ENCODE results near the gene CRABP2.

Gene CRABP2

DNA sequence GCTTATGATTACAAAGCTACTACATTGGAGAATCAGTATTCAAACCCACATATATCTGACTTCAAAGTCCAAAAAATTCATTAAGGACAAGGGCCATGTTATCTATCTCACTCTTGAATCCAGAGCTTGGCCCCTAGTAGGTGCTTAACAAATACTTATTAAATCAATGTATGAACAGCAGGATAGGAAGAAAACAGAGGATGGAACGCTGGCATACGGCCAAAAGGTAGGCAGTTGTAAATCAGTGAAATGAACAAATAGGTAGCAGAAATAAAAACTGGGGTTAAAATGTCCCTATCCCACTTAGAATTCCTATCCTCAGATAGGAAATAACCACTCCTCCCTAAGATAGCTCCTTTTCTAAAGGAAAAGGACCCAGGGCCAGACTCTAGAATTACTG, 33.5 kb upstream of the CRABP2 start:
- H3K9me2 ChIP-seq (ENCODE audit: low read depth, low read length), result no peaks in the 10 kb centered on the region
- H3K4me3 ChIP-seq (ENCODE audit: low read depth, low read length, poor library complexity, severe bottlenecking), result no peak overlapping the region
- no peak overlapping the region for H3K4me2 ChIP-seq (ENCODE audit: low read length)
- H3K9ac ChIP-seq (ENCODE audit: low read length), result no peak overlapping the region
- H3K27me3 ChIP-seq (ENCODE audit: insufficient read depth, low read length), result no peaks in the 10 kb centered on the region
- H3K79me2 ChIP-seq (ENCODE audit: insufficient read depth, low read length), result peaks cover 7% of the 10 kb centered on the region
- H3K27ac ChIP-seq (ENCODE audit: low read depth, low read length, poor library complexity, severe bottlenecking), result no peak overlapping the region
- H2AFZ ChIP-seq (ENCODE audit: low read length), result no peak overlapping the region
- H3K9me3 ChIP-seq (ENCODE audit: low read length), result no peaks in the 10 kb centered on the region
- TF ChIP-seq, protein P1, sequence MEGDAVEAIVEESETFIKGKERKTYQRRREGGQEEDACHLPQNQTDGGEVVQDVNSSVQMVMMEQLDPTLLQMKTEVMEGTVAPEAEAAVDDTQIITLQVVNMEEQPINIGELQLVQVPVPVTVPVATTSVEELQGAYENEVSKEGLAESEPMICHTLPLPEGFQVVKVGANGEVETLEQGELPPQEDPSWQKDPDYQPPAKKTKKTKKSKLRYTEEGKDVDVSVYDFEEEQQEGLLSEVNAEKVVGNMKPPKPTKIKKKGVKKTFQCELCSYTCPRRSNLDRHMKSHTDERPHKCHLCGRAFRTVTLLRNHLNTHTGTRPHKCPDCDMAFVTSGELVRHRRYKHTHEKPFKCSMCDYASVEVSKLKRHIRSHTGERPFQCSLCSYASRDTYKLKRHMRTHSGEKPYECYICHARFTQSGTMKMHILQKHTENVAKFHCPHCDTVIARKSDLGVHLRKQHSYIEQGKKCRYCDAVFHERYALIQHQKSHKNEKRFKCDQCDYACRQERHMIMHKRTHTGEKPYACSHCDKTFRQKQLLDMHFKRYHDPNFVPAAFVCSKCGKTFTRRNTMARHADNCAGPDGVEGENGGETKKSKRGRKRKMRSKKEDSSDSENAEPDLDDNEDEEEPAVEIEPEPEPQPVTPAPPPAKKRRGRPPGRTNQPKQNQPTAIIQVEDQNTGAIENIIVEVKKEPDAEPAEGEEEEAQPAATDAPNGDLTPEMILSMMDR (IDR thresholded peaks at IDR 0.05; ENCODE audit: low read length), result no peak
- no peak for TF ChIP-seq EZH2 (IDR thresholded peaks at IDR 0.05; ENCODE audit: borderline replicate concordance, low read length)
- no peaks in the 10 kb centered on the region for H4K20me1 ChIP-seq (ENCODE audit: insufficient read depth, low read length)
- H3K36me3 ChIP-seq (ENCODE audit: insufficient read depth, low read length), result peaks cover 72% of the 10 kb centered on the region
- H3K4me1 ChIP-seq (ENCODE audit: insufficient read depth, low read length, severe bottlenecking), result peaks cover 21% of the 10 kb centered on the region
- 0 out of 2 replicates have a peak, but pooled peaks cover 9% of the 10 kb centered on the region for H3F3A ChIP-seq (ENCODE audit: insufficient read depth, low read length)

DNA sequence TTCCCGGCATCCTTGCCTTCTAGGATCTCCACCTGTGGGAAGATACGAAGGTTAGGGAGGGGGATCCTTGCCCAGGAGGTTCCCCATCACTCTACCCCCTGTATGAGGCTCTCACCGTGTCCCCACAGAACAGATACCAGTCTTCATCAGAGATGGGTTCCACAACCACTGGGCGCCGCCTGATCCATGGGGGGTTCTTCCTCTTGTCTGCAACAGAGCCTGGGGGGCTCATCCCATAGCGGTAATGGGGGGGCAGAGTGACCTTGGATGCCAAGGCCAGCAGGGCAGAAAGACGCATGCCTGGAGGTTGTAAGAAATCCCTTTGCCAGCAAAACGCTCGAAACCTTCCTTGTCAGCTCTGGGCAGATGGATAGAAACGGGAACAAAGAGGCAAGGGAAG, 33.0 kb upstream of the CRABP2 start:
- H3K36me3 ChIP-seq (ENCODE audit: insufficient read depth, low read length), result peaks cover 71% of the 10 kb centered on the region
- no peak overlapping the region for H3K4me2 ChIP-seq (ENCODE audit: low read length)
- H3F3A ChIP-seq (ENCODE audit: insufficient read depth, low read length), result 0 out of 2 replicates have a peak, but pooled peaks cover 9% of the 10 kb centered on the region
- peaks cover 7% of the 10 kb centered on the region for H3K79me2 ChIP-seq (ENCODE audit: insufficient read depth, low read length)
- H3K9me3 ChIP-seq (ENCODE audit: low read length), result no peaks in the 10 kb centered on the region
- no peak overlapping the region for H3K27ac ChIP-seq (ENCODE audit: low read depth, low read length, poor library complexity, severe bottlenecking)
- TF ChIP-seq, protein P1 (IDR thresholded peaks at IDR 0.05; ENCODE audit: low read length), result no peak
- TF ChIP-seq EZH2 (IDR thresholded peaks at IDR 0.05; ENCODE audit: borderline replicate concordance, low read length), result no peak
- no peak overlapping the region for H2AFZ ChIP-seq (ENCODE audit: low read length)
- peaks cover 21% of the 10 kb centered on the region for H3K4me1 ChIP-seq (ENCODE audit: insufficient read depth, low read length, severe bottlenecking)
- no peak overlapping the region for H3K9ac ChIP-seq (ENCODE audit: low read length)
- H3K9me2 ChIP-seq (ENCODE audit: low read depth, low read length), result no peaks in the 10 kb centered on the region
- H3K4me3 ChIP-seq (ENCODE audit: low read depth, low read length, poor library complexity, severe bottlenecking), result no peak overlapping the region
- H3K27me3 ChIP-seq (ENCODE audit: insufficient read depth, low read length), result no peaks in the 10 kb centered on the region
- no peaks in the 10 kb centered on the region for H4K20me1 ChIP-seq (ENCODE audit: insufficient read depth, low read length)

DNA sequence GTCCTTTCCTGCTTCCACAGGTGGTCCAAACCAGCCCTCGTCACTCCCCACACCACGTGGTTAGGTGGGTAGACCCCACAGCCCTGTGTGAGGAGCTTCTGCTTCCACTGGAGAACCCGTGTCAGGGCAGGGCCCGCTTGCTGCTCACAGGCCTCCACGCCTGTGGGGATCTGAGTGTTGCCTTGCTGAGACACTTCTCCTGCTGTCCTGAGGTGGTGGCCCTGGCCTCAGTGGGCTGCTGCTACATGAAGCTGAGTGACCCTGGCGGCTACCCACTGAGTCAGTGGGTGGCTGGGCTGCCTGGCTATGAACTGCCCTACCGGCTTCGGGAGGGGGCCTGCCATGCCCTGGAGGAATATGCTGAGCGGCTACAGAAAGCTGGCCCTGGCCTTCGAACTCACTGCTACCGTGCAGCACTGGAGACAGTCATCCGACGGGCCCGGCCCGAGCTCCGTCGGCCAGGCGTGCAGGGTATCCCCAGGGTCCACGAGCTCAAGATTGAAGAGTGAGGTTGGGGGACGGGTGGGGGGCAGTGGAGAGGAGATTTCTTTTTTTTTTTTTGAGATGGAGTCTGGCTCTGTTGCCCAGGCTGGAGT, 28.7 kb upstream of the CRABP2 start:
- Histone ChIP-seq H3K4me2 (ENCODE audit: low read length) (no peak overlapping the region), H2AFZ (ENCODE audit: low read length) (no peak overlapping the region), H3K9me3 (ENCODE audit: low read length) (no peaks in the 10 kb centered on the region), H3K36me3 (ENCODE audit: insufficient read depth, low read length) (peaks cover 39% of the 10 kb centered on the region), H3K27ac (ENCODE audit: low read depth, low read length, poor library complexity, severe bottlenecking) (no peak overlapping the region), H3K9ac (ENCODE audit: low read length) (no peak overlapping the region), H3K9me2 (ENCODE audit: low read depth, low read length) (no peaks in the 10 kb centered on the region), H3F3A (ENCODE audit: insufficient read depth, low read length) (no peaks in the 10 kb centered on the region; the same call in 1 of the 2 replicates), H3K4me1 (ENCODE audit: insufficient read depth, low read length, severe bottlenecking) (peaks cover 10% of the 10 kb centered on the region), H3K27me3 (ENCODE audit: insufficient read depth, low read length) (no peaks in the 10 kb centered on the region), H3K79me2 (ENCODE audit: insufficient read depth, low read length) (no peaks in the 10 kb centered on the region), H3K4me3 (ENCODE audit: low read depth, low read length, poor library complexity, severe bottlenecking) (no peak overlapping the region), H4K20me1 (ENCODE audit: insufficient read depth, low read length) (no peaks in the 10 kb centered on the region)
- TF ChIP-seq, protein P1 (IDR thresholded peaks at IDR 0.05; ENCODE audit: low read length), result no peak
- no peak for TF ChIP-seq EZH2 (IDR thresholded peaks at IDR 0.05; ENCODE audit: borderline replicate concordance, low read length)
